Putamen (tissue), 1 donor: ENCODE data around the gene GJB4.

Source experiments
- DNase-seq: peaks from one replicate; pipeline ENCODE4 v3.0.0-alpha.2; 2016; ENCODE audit warnings: low spot score

GJB4 gene

DNA sequence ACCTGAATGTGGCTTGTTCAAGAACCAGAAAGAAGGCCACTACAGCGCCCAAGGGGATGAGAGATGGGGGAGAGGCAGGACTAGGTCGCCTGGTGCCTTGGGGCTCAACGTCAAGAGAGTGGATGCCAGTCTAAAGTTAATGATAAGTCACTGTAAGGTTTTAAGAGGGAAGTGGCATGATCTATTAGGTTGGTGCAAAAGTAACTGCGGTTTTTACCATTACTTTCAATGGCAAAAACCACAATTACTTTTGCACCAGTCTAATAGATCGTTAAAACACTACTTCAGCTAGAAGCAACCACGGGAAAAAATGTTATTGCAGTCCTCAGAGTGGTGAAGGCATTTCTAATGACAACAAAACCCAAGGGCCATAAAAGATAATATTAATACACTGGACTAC is 18.8 kb downstream of the GJB4 start:
- DNase-seq = no peak

DNA sequence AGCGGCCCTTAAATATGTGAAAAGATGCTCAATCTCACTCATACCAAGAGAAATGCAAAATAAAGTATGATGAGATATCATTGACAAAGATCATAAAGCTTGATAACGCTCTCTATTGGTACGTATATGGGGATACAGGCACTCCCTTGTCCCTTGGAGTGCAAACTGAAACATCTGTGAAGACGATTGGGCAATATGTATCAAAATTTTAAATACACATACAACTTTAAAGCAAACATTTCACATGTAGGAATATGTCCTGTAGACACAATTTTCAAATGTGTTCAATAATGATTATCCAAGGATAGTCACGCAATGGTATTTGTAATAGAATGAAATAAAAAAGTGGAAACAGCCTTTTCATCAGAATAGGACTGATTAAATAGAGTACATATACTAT is 19.5 kb downstream of the GJB4 start:
- no peak for DNase-seq

DNA sequence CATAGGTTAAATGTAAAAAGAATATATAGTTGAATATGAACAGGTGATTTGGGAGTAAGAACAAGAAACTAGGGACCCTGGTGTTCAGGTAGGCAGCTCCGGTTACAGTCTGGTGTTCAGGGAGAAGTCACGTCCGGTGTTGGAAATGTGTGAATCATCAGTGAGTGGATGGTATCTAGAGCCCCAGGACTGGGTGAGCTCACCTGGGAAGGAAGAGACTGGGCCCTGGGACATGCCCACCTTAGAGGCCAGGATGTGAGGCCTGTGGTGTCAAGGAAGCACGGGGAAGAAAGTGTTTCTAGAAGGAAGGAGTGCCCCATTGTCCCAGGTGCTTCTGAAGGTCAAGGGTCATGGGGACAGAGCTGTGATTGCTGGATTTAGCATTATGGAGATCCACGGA is 20.0 kb downstream of the GJB4 start:
- DNase-seq = no peak

DNA sequence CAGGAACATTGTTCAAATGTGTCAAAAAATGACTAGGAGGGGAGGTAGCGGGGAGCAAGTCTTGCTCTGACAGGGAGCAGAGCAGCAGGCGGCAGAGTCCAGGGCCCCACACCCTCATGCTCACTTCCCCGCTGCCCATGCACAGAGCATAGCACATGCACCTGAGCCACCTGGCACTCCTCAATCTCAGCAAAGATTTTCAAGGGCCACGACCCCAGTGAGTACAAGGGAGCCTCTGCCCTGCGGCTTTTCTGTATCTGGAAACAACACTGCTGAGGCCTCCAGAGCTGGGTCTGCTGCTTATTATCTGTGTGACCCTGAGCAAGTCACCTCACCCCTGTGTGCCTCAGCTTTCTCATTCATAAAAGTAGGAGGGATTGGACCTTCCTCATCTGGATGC is 20.4 kb downstream of the GJB4 start:
- no peak for DNase-seq

DNA sequence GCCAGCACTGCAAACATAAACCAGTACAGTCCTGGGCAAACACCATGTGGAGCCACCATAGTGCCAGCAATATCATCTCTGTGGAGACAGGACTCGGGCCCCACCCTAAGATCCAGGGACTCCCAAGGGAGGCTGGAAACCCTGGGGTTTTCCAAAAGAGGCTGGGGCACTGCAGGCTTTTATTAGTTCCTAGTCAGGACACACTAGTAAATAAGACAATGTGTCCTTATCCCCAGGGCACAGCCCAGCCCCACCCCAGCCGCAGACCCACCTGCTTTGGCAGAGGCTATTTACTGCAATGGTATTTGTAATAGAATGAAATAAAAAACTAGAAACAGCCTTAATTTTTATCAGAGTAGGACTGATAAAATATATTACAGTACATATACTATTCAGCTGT is 21.0 kb downstream of the GJB4 start:
- no peak for DNase-seq

DNA sequence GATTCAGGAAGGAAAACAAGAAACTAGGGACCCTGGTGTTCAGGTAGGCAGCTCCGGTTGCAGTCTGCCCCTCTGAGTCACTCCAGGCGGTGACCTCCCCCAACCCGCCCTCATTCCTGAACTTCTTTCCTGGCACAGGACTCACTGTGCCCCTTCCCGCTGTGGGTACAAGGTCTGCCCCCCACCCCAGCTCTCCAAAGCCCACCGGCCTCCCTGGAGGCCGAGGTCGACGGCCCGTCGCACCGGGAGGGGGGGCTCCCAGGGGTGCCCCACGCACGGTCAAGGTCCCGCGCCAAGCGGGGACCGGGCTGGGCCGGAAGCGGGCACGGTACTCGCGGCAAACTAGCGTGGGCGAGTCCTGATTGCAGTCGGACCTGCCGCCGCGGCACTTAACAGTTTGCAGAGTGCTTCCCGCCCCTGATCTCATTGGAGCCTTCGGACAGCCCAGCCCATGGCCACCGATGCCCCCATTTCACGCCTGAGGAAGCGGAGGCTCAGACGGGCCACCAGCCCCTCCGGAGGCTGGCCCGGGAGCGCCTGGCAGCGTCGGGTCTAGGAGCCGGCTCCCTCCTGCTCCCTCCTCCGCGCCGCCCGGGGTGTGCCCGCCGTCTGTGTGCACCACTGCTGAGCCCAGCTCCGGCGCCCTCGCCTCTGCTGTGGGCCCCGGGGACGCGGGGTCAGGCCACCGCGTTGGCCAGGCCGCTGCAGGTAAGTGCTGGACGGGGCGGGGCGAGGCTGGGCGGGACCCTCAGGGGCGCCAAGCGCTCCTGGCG is 21.7 kb downstream of the GJB4 start, which contains the start of gene GJB3:
Gene GJB3, plus strand, starts transcription at position 144 of the 773 bp plus-strand sequence. CDS start 3,549 bp downstream, outside the sequence.
- DNase-seq = no peak

DNA sequence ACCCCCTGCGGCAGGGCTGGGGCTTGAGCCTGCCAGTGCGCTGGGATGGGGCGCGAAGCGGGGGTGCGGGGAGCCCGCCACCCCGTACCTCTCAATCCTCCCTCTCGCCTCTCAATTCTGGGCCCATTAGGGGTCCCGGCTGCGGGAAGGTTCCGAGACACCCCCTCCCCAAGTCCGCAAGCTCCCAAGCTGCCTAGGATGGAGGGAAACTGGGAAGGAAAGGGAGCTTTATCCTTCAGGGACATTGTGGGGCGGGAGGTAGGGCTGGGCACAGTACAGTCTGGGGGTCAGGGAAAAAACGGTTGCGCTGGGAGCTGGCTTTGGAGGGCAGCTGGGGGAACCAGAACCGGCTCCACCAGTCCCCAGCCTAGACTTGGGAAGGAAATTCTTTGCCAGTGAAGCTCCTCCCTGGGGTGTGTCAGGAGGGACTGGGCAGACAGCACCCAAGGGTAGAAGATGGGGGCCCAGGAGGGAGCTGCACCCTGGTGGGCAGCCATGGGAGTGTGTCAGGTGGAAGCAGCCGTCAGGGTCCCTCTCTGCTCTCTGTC is 22.4 kb downstream of the GJB4 start:
- no peak for DNase-seq

DNA sequence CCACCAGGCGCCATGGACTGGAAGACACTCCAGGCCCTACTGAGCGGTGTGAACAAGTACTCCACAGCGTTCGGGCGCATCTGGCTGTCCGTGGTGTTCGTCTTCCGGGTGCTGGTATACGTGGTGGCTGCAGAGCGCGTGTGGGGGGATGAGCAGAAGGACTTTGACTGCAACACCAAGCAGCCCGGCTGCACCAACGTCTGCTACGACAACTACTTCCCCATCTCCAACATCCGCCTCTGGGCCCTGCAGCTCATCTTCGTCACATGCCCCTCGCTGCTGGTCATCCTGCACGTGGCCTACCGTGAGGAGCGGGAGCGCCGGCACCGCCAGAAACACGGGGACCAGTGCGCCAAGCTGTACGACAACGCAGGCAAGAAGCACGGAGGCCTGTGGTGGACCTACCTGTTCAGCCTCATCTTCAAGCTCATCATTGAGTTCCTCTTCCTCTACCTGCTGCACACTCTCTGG is 25.2 kb downstream of the GJB4 start:
- no peak for DNase-seq

DNA sequence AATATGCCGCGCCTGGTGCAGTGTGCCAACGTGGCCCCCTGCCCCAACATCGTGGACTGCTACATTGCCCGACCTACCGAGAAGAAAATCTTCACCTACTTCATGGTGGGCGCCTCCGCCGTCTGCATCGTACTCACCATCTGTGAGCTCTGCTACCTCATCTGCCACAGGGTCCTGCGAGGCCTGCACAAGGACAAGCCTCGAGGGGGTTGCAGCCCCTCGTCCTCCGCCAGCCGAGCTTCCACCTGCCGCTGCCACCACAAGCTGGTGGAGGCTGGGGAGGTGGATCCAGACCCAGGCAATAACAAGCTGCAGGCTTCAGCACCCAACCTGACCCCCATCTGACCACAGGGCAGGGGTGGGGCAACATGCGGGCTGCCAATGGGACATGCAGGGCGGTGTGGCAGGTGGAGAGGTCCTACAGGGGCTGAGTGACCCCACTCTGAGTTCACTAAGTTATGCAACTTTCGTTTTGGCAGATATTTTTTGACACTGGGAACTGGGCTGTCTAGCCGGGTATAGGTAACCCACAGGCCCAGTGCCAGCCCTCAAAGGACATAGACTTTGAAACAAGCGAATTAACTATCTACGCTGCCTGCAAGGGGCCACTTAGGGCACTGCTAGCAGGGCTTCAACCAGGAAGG is 25.8 kb downstream of the GJB4 start:
- DNase-seq = no peak

DNA sequence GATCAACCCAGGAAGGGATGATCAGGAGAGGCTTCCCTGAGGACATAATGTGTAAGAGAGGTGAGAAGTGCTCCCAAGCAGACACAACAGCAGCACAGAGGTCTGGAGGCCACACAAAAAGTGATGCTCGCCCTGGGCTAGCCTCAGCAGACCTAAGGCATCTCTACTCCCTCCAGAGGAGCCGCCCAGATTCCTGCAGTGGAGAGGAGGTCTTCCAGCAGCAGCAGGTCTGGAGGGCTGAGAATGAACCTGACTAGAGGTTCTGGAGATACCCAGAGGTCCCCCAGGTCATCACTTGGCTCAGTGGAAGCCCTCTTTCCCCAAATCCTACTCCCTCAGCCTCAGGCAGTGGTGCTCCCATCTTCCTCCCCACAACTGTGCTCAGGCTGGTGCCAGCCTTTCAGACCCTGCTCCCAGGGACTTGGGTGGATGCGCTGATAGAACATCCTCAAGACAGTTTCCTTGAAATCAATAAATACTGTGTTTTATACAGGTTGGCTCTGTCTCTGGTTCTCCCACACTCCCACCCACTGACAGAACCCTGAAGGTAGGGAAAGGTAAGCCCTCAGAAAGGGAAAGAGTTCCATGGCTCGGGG is 26.4 kb downstream of the GJB4 start:
- no peak for DNase-seq

DNA sequence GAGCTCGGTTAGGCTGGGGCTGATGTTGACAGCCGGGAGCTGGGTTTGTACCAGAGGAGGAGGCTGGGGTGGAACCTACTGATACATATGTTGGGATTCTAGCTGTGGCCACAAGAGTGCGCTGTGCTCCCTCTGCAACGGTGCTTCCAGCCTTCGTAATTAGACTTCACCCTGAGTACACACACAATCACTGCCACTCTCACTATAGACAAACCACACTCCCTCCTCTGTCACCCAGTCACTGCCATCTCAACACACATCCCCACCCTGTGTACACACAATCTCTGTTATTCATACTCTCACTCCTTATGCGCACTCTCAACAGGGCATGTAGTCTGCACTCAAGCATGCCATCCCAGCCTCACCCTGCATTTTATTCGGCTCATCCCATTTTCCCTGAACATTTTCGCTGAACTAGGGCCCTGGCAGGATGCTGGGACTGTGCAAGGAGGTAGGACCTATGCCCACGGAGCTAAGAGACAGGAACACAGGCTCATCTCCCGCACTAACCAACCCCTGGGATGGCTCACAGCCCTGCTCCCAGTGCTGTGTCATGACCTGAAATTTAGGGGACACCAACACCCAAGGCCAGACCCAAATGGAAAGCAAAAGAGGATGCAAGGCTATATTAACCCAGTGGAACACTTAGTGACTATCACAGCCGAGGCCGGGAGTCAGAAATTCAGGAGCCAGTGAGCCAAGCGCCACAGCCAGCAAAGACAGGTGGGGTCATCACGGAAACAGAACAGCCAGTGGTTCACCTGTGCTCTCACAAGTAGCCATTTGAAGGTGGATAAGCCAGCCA is 27.2 kb downstream of the GJB4 start:
- peak; percentile 69 for DNase-seq

DNA sequence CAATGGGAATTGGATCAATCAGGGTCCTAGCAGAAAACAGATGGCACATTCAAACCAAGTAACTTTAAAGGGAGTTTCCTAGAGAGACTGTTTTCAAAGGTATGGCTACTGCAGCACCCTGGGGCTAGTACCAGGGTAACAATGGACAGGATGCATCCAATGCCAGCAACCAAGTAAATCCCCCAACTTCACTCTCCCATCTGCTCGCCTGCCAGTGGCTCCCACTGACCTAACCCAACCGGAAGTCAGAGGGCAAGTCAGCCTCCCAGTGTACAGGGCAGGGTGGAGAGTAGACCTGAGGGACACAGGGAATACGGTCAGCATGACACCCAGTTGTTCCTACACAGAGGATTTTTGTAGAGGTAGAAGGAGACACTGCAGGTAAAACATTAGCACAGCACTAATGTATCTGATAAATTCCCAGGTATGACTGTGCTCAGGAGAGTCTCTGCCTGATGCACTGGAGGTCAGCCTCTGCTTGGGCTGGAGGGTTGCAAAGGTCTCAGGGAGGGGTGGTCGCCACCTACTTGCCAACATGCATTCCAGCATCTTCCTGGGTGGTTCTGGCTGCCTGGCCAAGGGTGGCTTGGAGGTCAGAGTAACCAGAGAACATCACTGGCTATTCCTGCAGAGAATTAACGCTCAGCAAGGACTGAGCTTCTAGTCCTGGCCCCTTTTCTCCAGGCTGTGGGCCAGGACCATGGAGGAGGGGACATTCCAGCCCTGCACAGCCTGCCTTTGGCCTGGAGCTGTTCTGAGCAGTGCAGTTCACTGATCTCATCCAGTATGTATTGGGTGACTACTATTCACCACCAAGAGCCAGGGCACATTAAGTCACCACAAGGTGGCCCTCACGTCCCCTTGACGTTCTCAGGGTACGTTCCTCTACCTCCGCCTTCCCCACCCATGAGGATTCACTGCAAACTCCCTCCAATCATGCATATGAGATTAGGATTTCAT is 28.2 kb downstream of the GJB4 start:
- DNase-seq = no peak

DNA sequence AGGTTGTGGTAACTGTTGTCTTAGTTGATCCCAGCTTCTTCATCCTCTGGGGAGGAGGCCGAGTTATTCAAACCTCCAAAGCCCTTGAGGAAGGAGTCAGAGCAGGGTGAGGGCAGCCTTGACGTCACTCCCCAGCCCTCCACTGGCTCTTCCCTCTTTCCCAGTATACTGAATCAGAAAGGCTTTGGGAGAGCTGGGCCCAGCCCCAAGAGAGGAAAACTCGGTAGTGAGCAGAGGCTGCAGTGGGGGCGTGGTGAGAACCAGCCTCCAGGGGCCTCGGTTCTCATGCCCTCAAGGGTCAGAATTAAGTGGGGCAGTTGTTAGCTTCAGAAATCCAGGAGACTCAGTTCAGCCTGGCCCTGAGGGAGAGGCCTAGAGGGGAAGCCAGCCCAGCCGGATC is 31.4 kb downstream of the GJB4 start:
- DNase-seq = no peak

DNA sequence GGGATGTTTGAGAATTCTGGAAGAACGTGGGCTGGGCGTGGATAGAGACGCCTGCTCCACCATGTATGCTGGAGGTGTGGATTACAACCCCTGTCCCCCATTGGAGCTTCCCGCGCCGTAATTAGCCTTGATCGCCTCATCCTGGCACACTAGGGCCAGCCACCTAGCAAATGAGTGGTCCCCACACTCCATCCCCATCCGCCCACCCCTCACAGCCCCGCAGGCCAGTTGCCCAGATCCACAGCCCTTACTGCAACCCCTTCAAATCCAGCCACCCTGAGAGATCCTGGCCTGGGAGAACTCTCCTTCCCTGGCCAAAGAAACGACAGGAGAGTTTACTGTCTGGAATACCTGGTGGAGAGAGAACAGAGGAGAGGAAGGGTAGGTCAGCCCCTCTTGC is 32.9 kb downstream of the GJB4 start:
- DNase-seq = no peak

DNA sequence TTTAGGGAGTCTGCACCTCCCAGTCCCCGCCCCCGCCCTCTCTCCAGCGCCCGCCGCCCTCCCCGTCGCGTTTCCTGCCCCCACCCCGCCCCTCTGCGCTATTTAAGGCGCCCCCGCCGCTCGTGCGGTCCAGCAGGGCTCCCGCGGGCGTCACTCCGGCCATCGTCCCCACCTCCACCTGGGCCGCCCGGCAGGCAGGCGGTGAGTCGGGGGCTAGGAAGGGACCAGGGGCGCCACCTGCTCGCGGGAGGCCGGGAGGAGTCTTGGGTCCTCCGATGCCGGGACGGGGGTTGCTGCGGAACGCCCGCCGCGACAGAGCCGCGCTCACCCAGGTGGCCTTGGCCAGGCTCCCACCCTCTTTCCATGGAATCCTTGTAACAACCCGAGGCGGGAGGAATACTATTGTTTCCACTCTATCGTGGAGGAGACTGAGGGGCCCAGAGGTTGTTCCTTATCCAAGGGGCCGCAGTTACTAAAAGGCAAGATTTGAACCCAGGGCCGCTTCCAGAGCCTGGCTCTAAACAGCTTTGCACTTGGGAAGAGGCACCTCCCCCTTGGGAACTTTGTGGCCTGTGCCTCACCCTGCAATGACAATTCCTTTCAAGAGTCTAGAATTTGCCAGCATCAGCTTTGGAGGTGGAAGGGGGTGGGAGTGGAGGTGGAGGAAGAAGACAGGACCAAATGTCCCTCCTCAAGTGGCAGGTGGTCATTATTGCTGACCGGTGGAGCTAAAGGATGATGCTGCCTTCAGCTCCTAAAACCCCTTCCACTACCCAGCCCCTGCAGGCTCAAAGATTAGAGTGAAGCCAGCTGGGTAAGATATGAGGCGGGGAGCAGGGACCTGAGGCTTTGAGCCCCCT is 33.6 kb downstream of the GJB4 start, which contains the start of gene GJA4:
Gene GJA4, plus strand, starts transcription at position 132 of the 860 bp plus-strand sequence. CDS start 1,215 bp downstream, outside the sequence.
- no peak for DNase-seq

DNA sequence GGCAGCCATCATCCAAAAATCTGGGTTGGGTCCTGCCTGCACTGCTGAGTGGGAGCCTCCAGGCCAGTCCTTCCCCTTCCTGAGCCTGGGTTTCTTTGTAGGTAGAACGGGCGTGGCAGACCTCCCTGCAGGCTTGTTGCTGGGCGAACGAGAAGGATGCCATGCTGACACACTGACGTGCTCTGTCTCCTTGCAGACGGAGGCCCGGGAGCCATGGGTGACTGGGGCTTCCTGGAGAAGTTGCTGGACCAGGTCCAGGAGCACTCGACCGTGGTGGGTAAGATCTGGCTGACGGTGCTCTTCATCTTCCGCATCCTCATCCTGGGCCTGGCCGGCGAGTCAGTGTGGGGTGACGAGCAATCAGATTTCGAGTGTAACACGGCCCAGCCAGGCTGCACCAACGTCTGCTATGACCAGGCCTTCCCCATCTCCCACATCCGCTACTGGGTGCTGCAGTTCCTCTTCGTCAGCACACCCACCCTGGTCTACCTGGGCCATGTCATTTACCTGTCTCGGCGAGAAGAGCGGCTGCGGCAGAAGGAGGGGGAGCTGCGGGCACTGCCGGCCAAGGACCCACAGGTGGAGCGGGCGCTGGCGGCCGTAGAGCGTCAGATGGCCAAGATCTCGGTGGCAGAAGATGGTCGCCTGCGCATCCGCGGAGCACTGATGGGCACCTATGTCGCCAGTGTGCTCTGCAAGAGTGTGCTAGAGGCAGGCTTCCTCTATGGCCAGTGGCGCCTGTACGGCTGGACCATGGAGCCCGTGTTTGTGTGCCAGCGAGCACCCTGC is 34.7 kb downstream of the GJB4 start:
- no peak for DNase-seq

DNA sequence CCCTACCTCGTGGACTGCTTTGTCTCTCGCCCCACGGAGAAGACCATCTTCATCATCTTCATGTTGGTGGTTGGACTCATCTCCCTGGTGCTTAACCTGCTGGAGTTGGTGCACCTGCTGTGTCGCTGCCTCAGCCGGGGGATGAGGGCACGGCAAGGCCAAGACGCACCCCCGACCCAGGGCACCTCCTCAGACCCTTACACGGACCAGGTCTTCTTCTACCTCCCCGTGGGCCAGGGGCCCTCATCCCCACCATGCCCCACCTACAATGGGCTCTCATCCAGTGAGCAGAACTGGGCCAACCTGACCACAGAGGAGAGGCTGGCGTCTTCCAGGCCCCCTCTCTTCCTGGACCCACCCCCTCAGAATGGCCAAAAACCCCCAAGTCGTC is 35.2 kb downstream of the GJB4 start:
- no peak for DNase-seq

DNA sequence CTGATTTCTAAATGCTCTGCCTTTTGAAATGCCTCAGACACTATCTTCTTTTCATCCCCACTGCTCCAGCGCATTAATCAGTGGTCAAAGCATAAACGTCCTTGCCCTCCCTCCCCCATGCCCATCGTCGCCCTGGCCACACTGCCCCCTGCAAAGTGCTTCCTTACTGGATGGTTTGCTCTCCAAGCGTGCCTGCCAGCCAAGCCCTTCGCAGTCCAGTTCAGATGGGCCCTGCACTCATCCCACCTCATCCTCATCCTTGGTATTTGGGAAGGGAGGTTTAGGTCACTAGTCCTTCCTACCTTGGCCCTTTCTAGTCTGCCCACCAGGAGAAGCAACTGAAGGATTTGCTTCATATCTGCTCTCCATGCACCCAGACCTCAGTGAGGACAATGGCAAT is 36.4 kb downstream of the GJB4 start:
- DNase-seq = no peak

DNA sequence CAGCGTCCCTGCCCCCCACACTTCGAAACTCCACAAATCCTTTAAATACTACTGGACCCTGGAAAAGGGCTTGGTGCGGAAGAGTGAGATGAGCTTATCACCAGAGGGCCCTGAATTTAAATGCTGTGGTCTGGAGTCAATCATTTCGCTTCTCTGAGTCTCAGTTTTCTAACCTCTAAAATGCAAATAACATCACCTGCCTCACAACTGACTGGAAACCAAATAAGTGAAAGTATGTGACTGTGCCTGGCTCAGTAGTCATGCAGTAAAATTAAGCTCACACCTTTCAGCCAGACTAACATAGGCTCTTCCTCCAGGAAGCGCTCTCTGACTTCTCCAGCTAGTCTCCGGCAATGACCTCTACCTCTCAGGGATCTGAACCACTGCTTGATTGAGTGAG is 37.5 kb downstream of the GJB4 start:
- no peak for DNase-seq
